ENCODE measurements around the gene AKR1E2.

The AKR1E2 gene

GRCh38 chr10:4816966-4817365 is 9.0 kb upstream of the AKR1E2 start:
- no peaks in the 10 kb centered on the region; the same call in 1 of the 2 replicates for H3K27me3 ChIP-seq (ENCODE audit: insufficient read depth, low read length)
- no peaks in the 10 kb centered on the region for H3K4me1 ChIP-seq (ENCODE audit: insufficient read depth, low read length)
- no peaks in the 10 kb centered on the region for H3K36me3 ChIP-seq (ENCODE audit: insufficient read depth, low read depth, low read length)
- H3K9me3 ChIP-seq (ENCODE audit: insufficient read depth, low read depth, low read length): peaks cover 5% of the 10 kb centered on the region
- no peak overlapping the region for H3K9ac ChIP-seq (ENCODE audit: low read depth, low read length)
- no peak overlapping the region for H3K4me3 ChIP-seq (ENCODE audit: low read length)
- no peak overlapping the region for H3K27ac ChIP-seq (ENCODE audit: low read length)

GRCh38 chr10:4819067-4819466 is 6.9 kb upstream of the AKR1E2 start:
- Histone ChIP-seq H3K27ac (ENCODE audit: low read length) (no peak overlapping the region), H3K4me3 (ENCODE audit: low read length) (no peak overlapping the region), H3K4me1 (ENCODE audit: insufficient read depth, low read length) (no peaks in the 10 kb centered on the region), H3K9ac (ENCODE audit: low read depth, low read length) (no peak overlapping the region), H3K27me3 (ENCODE audit: insufficient read depth, low read length) (no peaks in the 10 kb centered on the region; the same call in 1 of the 2 replicates), H3K9me3 (ENCODE audit: insufficient read depth, low read depth, low read length) (peaks cover 5% of the 10 kb centered on the region), H3K36me3 (ENCODE audit: insufficient read depth, low read depth, low read length) (no peaks in the 10 kb centered on the region)

- Histone ChIP-seq H3K27ac (ENCODE audit: low read length) (no peak overlapping the region), H3K4me3 (ENCODE audit: low read length) (no peak overlapping the region), H3K36me3 (ENCODE audit: insufficient read depth, low read depth, low read length) (no peaks in the 10 kb centered on the region)
Measured at GRCh38 chr10:4819707-4820106, 6.3 kb upstream of the AKR1E2 start.

GRCh38 chr10:4820804-4821401 is 5.1 kb upstream of the AKR1E2 start:
- H3K9ac ChIP-seq (ENCODE audit: low read depth, low read length): no peak overlapping the region

More at GRCh38 chr10:4819707-4820106, 6.3 kb upstream of the AKR1E2 start:
- Histone ChIP-seq H3K27me3 (ENCODE audit: insufficient read depth, low read length) (peaks cover 4% of the 10 kb centered on the region), H3K9ac (ENCODE audit: low read depth, low read length) (no peak overlapping the region), H3K9me3 (ENCODE audit: insufficient read depth, low read depth, low read length) (peaks cover 5% of the 10 kb centered on the region), H3K4me1 (ENCODE audit: insufficient read depth, low read length) (no peaks in the 10 kb centered on the region)

GRCh38 chr10:4822208-4822607 is 3.8 kb upstream of the AKR1E2 start:
- Histone ChIP-seq H3K4me3 (ENCODE audit: low read length) (no peak overlapping the region), H3K9ac (ENCODE audit: low read depth, low read length) (no peak overlapping the region), H3K27ac (ENCODE audit: low read length) (no peak overlapping the region), H3K27me3 (ENCODE audit: insufficient read depth, low read length) (peaks cover 23% of the 10 kb centered on the region), H3K4me1 (ENCODE audit: insufficient read depth, low read length) (no peaks in the 10 kb centered on the region; the same call in 1 of the 2 replicates), H3K9me3 (ENCODE audit: insufficient read depth, low read depth, low read length) (0 out of 2 replicates have a peak, but pooled peaks cover 6% of the 10 kb centered on the region), H3K36me3 (ENCODE audit: insufficient read depth, low read depth, low read length) (no peaks in the 10 kb centered on the region)

More at GRCh38 chr10:4820804-4821401, 5.1 kb upstream of the AKR1E2 start:
- no peaks in the 10 kb centered on the region for H3K4me1 ChIP-seq (ENCODE audit: insufficient read depth, low read length)
- peaks cover 16% of the 10 kb centered on the region for H3K27me3 ChIP-seq (ENCODE audit: insufficient read depth, low read length)
- no peak overlapping the region for H3K4me3 ChIP-seq (ENCODE audit: low read length)
- no peaks in the 10 kb centered on the region for H3K36me3 ChIP-seq (ENCODE audit: insufficient read depth, low read depth, low read length)
- no peak overlapping the region for H3K27ac ChIP-seq (ENCODE audit: low read length)
- H3K9me3 ChIP-seq (ENCODE audit: insufficient read depth, low read depth, low read length): peaks cover 12% of the 10 kb centered on the region

GRCh38 chr10:4824791-4825310 is 1.2 kb upstream of the AKR1E2 start:
- Histone ChIP-seq H3K9me3 (ENCODE audit: insufficient read depth, low read depth, low read length) (0 out of 2 replicates have a peak, but pooled peaks cover 6% of the 10 kb centered on the region), H3K4me3 (ENCODE audit: low read length) (no peak overlapping the region), H3K27me3 (ENCODE audit: insufficient read depth, low read length) (peaks cover 34% of the 10 kb centered on the region), H3K36me3 (ENCODE audit: insufficient read depth, low read depth, low read length) (no peaks in the 10 kb centered on the region), H3K9ac (ENCODE audit: low read depth, low read length) (no peak overlapping the region), H3K27ac (ENCODE audit: low read length) (no peak overlapping the region), H3K4me1 (ENCODE audit: insufficient read depth, low read length) (no peaks in the 10 kb centered on the region; the same call in 1 of the 2 replicates)

- 0 out of 2 replicates have a peak, but pooled peaks cover 6% of the 10 kb centered on the region for H3K9me3 ChIP-seq (ENCODE audit: insufficient read depth, low read depth, low read length)
- H3K27ac ChIP-seq (ENCODE audit: low read length): no peak overlapping the region
- no peaks in the 10 kb centered on the region; the same call in 1 of the 2 replicates for H3K4me1 ChIP-seq (ENCODE audit: insufficient read depth, low read length)
- no peaks in the 10 kb centered on the region for H3K36me3 ChIP-seq (ENCODE audit: insufficient read depth, low read depth, low read length)
- H3K4me3 ChIP-seq (ENCODE audit: low read length): no peak overlapping the region
- H3K27me3 ChIP-seq (ENCODE audit: insufficient read depth, low read length): peaks cover 34% of the 10 kb centered on the region
- H3K9ac ChIP-seq (ENCODE audit: low read depth, low read length): no peak overlapping the region
Measured at GRCh38 chr10:4825456-4825867, 545 bp upstream of the AKR1E2 start.

GRCh38 chr10:4826792-4827324 is 851 bp downstream of the AKR1E2 start:
- no peak overlapping the region for H3K27ac ChIP-seq (ENCODE audit: low read length)
- H3K36me3 ChIP-seq (ENCODE audit: insufficient read depth, low read depth, low read length): no peaks in the 10 kb centered on the region
- no peak overlapping the region for H3K9ac ChIP-seq (ENCODE audit: low read depth, low read length)
- peaks cover 34% of the 10 kb centered on the region for H3K27me3 ChIP-seq (ENCODE audit: insufficient read depth, low read length)
- H3K4me1 ChIP-seq (ENCODE audit: insufficient read depth, low read length): no peaks in the 10 kb centered on the region; the same call in 1 of the 2 replicates
- 0 out of 2 replicates have a peak, but pooled peaks cover 6% of the 10 kb centered on the region for H3K9me3 ChIP-seq (ENCODE audit: insufficient read depth, low read depth, low read length)
- H3K4me3 ChIP-seq (ENCODE audit: low read length): peak overlapping the region; percentile 51; the same call in 1 of the 2 replicates

- H3K27me3 ChIP-seq (ENCODE audit: insufficient read depth, low read length): peaks cover 34% of the 10 kb centered on the region
- no peaks in the 10 kb centered on the region; the same call in 1 of the 2 replicates for H3K4me1 ChIP-seq (ENCODE audit: insufficient read depth, low read length)
- no peak overlapping the region for H3K9ac ChIP-seq (ENCODE audit: low read depth, low read length)
- H3K9me3 ChIP-seq (ENCODE audit: insufficient read depth, low read depth, low read length): 0 out of 2 replicates have a peak, but pooled peaks cover 6% of the 10 kb centered on the region
- H3K4me3 ChIP-seq (ENCODE audit: low read length): no peak overlapping the region
- H3K36me3 ChIP-seq (ENCODE audit: insufficient read depth, low read depth, low read length): no peaks in the 10 kb centered on the region
- no peak overlapping the region for H3K27ac ChIP-seq (ENCODE audit: low read length)
Measured at GRCh38 chr10:4828005-4828404, 2.0 kb downstream of the AKR1E2 start.

- Histone ChIP-seq H3K36me3 (ENCODE audit: insufficient read depth, low read depth, low read length) (no peaks in the 10 kb centered on the region), H3K27ac (ENCODE audit: low read length) (no peak overlapping the region)
Measured at GRCh38 chr10:4830551-4830950, 4.5 kb downstream of the AKR1E2 start.

GRCh38 chr10:4831091-4831490 is 5.1 kb downstream of the AKR1E2 start:
- Histone ChIP-seq H3K9ac (ENCODE audit: low read depth, low read length) (no peak overlapping the region), H3K27me3 (ENCODE audit: insufficient read depth, low read length) (peaks cover 17% of the 10 kb centered on the region)

More at GRCh38 chr10:4830551-4830950, 4.5 kb downstream of the AKR1E2 start:
- H3K27me3 ChIP-seq (ENCODE audit: insufficient read depth, low read length): peaks cover 21% of the 10 kb centered on the region
- no peaks in the 10 kb centered on the region; the same call in 1 of the 2 replicates for H3K4me1 ChIP-seq (ENCODE audit: insufficient read depth, low read length)
- no peak overlapping the region for H3K4me3 ChIP-seq (ENCODE audit: low read length)
- no peak overlapping the region for H3K9ac ChIP-seq (ENCODE audit: low read depth, low read length)
- H3K9me3 ChIP-seq (ENCODE audit: insufficient read depth, low read depth, low read length): 0 out of 2 replicates have a peak, but pooled peaks cover 3% of the 10 kb centered on the region

GRCh38 chr10:4833286-4833685 is 7.3 kb downstream of the AKR1E2 start:
- no peak overlapping the region for H3K27ac ChIP-seq (ENCODE audit: low read length)
- H3K4me3 ChIP-seq (ENCODE audit: low read length): no peak overlapping the region
- no peaks in the 10 kb centered on the region for H3K36me3 ChIP-seq (ENCODE audit: insufficient read depth, low read depth, low read length)
- no peaks in the 10 kb centered on the region for H3K4me1 ChIP-seq (ENCODE audit: insufficient read depth, low read length)
- no peaks in the 10 kb centered on the region for H3K9me3 ChIP-seq (ENCODE audit: insufficient read depth, low read depth, low read length)
- H3K9ac ChIP-seq (ENCODE audit: low read depth, low read length): no peak overlapping the region
- H3K27me3 ChIP-seq (ENCODE audit: insufficient read depth, low read length): 0 out of 2 replicates have a peak, but pooled peaks cover under 1% of the 10 kb centered on the region

More at GRCh38 chr10:4831091-4831490, 5.1 kb downstream of the AKR1E2 start:
- H3K9me3 ChIP-seq (ENCODE audit: insufficient read depth, low read depth, low read length): no peaks in the 10 kb centered on the region
- no peaks in the 10 kb centered on the region for H3K36me3 ChIP-seq (ENCODE audit: insufficient read depth, low read depth, low read length)
- H3K4me1 ChIP-seq (ENCODE audit: insufficient read depth, low read length): no peaks in the 10 kb centered on the region; the same call in 1 of the 2 replicates
- no peak overlapping the region for H3K27ac ChIP-seq (ENCODE audit: low read length)
- no peak overlapping the region for H3K4me3 ChIP-seq (ENCODE audit: low read length)

Measured in iPS-20b (cell line).